ENCODE results near the gene DCAF15. TPM values are rescaled to one million over a fixed set of nuclear protein-coding genes. Genes with fewer than 3 reads are reported as not detected.
"Not testable (repeated sequence)": the region's sequence is repeated elsewhere in the genome, so short reads cannot be mapped to it uniquely, and the experiment has no call there.

DCAF15 gene
- 10 to 100 TPM; 17.1 to 19.2 TPM for total RNA-seq
- long read RNA-seq, partial matches to known transcripts, result 1 of 1 reads
- long read RNA-seq, other reads (novel, unspliced or antisense), result 0 of 1 reads

DNA sequence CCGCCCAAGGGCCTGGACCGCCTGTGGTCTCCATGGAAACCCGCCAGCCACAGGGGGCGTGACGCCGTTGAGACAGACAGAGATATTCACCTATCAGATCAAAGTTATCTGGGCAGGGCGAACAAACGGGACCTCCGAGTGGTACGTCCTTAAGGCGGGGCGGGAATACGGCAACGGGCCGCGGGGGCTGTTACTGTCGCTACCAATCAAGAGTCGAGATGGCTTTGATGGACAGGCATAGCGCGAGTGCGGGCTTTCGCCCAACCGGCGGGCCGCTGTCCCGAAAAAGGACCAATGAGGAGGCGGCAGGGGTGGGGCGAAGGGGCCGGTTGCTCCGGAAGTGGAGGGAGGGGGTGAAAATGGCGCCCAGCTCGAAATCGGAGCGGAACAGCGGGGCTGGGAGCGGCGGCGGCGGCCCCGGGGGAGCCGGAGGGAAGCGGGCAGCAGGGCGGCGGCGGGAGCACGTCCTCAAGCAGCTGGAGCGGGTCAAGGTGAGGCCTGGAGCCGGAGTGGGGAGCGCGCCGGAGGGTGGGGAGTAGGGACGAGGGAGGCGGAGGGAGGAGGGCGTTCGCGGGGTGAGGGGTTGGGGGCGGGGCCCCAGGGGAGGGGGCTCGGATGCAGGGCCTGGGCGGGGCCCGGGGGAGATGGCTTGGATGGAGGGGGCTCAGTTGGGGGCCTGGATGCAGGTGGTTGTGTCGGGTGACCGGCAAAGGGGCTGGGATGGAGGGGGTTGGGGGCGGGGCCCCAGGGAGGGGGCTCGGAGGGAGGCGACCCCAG, at the start of gene DCAF15:
Gene DCAF15 (plus strand): TSS at position 356 of the 777 bp plus-strand sequence. CDS start 4 bp downstream, at position 360.
- peak; percentile 100 for DNase-seq
- ATAC-seq, result peak; percentile 99
- intact Hi-C loops (cut with DNase I), result no loop called here

GRCh38 chr19:13902993-13903555, 49.2 kb upstream of the DCAF15 start:
- no peak for DNase-seq
- ATAC-seq, result no peak
- intact Hi-C loops (cut with DNase I), result no loop called here

- intact Hi-C loops (cut with DNase I), result no loop called here
These were observed 46.4 kb upstream of the DCAF15 start, which contains the start of the genes BRME1 and CC2D1A for GRCh38 chr19:13905634-13906520. Gene BRME1, minus strand, starts transcription at chr19:13906117. Its CDS starts 1,225 bp downstream, at chr19:13904892. Gene CC2D1A, plus strand, starts transcription at chr19:13906201. Its CDS starts 241 bp downstream, at chr19:13906442.

DNA sequence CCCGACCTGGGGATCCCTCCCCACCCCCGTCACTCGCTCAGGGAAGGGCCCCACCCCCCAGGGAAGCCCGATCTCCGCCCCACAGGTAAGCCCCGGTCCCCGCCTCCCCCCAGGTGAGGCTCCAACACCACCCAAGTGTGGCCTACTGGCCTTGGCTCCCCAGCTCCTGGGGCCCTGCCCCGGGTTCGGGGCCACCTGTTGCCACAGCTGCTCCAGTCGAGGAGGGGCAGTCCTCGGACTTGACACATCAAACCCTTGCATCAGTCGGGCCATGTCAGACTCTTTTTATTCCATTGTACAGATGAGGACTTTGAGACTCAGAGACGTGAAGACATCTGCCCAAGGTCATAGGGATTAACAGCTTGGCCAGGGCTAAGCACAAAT, 45.8 kb upstream of the DCAF15 start:
- DNase-seq, result no peak
- intact Hi-C loops (cut with DNase I), result no loop called here
- peak; percentile 22 to 45 for ATAC-seq

More at GRCh38 chr19:13905634-13906520, 46.4 kb upstream of the DCAF15 start, which contains the start of the genes BRME1 and CC2D1A:
- peak; percentile 95 for DNase-seq
- peak; percentile 99 to 100 for ATAC-seq

DNA sequence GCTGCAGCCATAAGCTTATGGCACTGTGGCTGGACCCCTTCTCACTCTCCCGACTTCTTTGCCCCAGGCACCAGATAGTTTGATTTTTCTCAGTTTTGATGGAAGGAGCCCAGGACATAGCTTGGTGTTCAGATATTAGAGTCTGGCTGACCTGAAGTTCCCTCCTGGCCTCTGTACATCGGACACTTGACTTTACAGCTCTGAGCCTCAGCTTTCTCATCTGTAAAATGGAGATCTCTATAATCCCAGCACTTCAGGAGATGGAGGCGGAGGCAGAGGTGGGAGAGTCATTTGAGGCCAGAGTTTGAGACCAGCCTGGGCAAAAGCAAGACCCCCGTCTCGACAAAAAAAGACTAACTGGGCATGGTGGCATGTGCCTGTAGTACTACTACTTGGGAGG, 45.4 kb upstream of the DCAF15 start:
- intact Hi-C loops (cut with DNase I), result no loop called here
- DNase-seq, result no peak
- ATAC-seq, result no peak

GRCh38 chr19:13908674-13909073, 43.6 kb upstream of the DCAF15 start:
- intact Hi-C loops (cut with DNase I), result no loop called here
- ATAC-seq (no peak), DNase-seq (no peak)

GRCh38 chr19:13909430-13909829, 42.9 kb upstream of the DCAF15 start:
- intact Hi-C loops (cut with DNase I), result no loop called here
- no peak for DNase-seq
- ATAC-seq, result no peak

- intact Hi-C loops (cut with DNase I), result no loop called here
- DNase-seq, result no peak
These were observed 39.0 kb upstream of the DCAF15 start for GRCh38 chr19:13913352-13913751.

GRCh38 chr19:13914777-13915176, 37.5 kb upstream of the DCAF15 start:
- ATAC-seq (no peak), DNase-seq (no peak)
- intact Hi-C loops (cut with DNase I), result no loop called here

More at GRCh38 chr19:13913352-13913751, 39.0 kb upstream of the DCAF15 start:
- ATAC-seq, result no peak

GRCh38 chr19:13917888-13918406, 34.4 kb upstream of the DCAF15 start:
- intact Hi-C loops (cut with DNase I), result no loop called here
- ATAC-seq, result peak; percentile 38 to 66
- DNase-seq, result peak; percentile 45

GRCh38 chr19:13918726-13919411, 33.4 kb upstream of the DCAF15 start:
- intact Hi-C loops (cut with DNase I), result no loop called here
- DNase-seq, result no peak
- no peak for ATAC-seq

- intact Hi-C loops (cut with DNase I), result no loop called here
- no peak for ATAC-seq
- no peak for DNase-seq
These were observed 31.8 kb upstream of the DCAF15 start for GRCh38 chr19:13920524-13920923.

GRCh38 chr19:13920940-13921747, 31.2 kb upstream of the DCAF15 start:
- DNase-seq (no peak), ATAC-seq (peak; percentile 31 to 65)
- intact Hi-C loops (cut with DNase I), result no loop called here

- intact Hi-C loops (cut with DNase I), result not testable (repeated sequence)
These were observed 30.2 kb upstream of the DCAF15 start for GRCh38 chr19:13922118-13922517.

GRCh38 chr19:13923194-13923987, 28.9 kb upstream of the DCAF15 start:
- intact Hi-C loops (cut with DNase I), result no loop called here
- no peak for DNase-seq
- ATAC-seq, result no peak

More at GRCh38 chr19:13922118-13922517, 30.2 kb upstream of the DCAF15 start:
- not testable (repeated sequence) for DNase-seq, ATAC-seq

- intact Hi-C loops (cut with DNase I), result no loop called here
- DNase-seq, result no peak
- no peak for ATAC-seq
These were observed 26.3 kb upstream of the DCAF15 start for GRCh38 chr19:13926010-13926409.

- ATAC-seq (peak in 1 of 2 donors; percentile 37), DNase-seq (no peak)
- intact Hi-C loops (cut with DNase I), result no loop called here
These were observed 25.6 kb upstream of the DCAF15 start for GRCh38 chr19:13926715-13927114.
